T-helper 9 cell (primary cell): Measurements from ENCODE around the gene ZNF157.

Experiments used
- DNase-seq: peaks from one replicate; pipeline ENCODE4 v3.0.0-alpha.2; 2020

ZNF157 gene

GRCh38 chrX:47447607-47448006 lies 77.2 kb downstream of the ZNF157 start:
- DNase-seq = no peak

GRCh38 chrX:47448165-47448806 lies 77.9 kb downstream of the ZNF157 start:
- no peak for DNase-seq

- DNase-seq = no peak
Observed at GRCh38 chrX:47452112-47452511, 81.7 kb downstream of the ZNF157 start.

- DNase-seq = no peak
Observed at GRCh38 chrX:47456080-47456479, 85.7 kb downstream of the ZNF157 start.

- DNase-seq = no peak
Observed at GRCh38 chrX:47458528-47458927, 88.2 kb downstream of the ZNF157 start.

- no peak for DNase-seq
Observed at GRCh38 chrX:47460561-47460960, 90.2 kb downstream of the ZNF157 start.
